Activated CD8-positive, alpha-beta memory T cell treated with anti-CD3 and anti-CD28 coated beads for 36 hours (primary cell): ENCODE results near the gene ROGDI. TPM values are rescaled to one million over a fixed set of nuclear protein-coding genes. Genes with fewer than 3 reads are reported as not detected.

ENCODE experiments used
- CTCF ChIA-PET: fragments of 350-600 bp; sonication (Branson Sonifier 250); formaldehyde crosslinking; loops from one replicate; lab custom pipeline; 2021; ENCODE audit warnings: antibody characterized with exemption; lab: Charles Lee
- POLR2A ChIA-PET: fragments of 350-600 bp; sonication (Branson Sonifier 250); formaldehyde crosslinking; loops from one replicate; lab custom pipeline; 2021; ENCODE audit warnings: antibody characterized with exemption; lab: Charles Lee
- total RNA-seq, 2 experiments: library from RNA; stranded (reverse); gene quantifications; one replicate each; pipeline ENCODE4 v1.2.3, GENCODE V29; 2021

The ROGDI gene
- total RNA-seq, 2 experiments from 2014 or later, result 4.8 to 5.4 TPM

DNA sequence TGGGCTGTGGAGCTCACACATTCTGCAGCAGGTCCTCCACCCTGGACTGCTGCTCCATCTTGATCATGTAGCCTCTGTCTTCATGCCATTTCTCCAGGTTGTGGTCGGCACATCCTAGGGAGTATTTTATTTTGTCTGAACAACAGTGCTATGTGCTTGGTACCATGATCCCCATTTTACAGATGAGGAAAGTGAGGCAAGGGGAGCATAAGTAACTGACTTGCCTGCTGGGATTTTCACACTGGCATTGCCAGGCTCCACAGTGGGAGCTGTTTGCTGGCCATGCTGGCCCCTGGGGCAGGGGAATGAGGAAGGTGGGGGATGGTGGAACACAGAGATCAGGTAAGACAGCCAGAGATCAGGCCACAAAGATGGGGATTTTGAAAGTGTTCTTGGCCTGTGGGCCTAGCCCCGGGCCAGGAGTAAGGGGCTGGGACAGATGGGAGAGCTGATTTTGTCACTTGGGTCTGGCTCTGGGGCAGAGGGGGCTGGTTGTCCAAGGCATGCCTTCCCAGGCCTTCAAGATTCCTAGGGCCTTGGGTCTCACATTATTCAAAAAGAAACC, 26.2 kb downstream of the ROGDI start:
- CTCF ChIA-PET, result no interaction called here
- POLR2A ChIA-PET, result no interaction called here

DNA sequence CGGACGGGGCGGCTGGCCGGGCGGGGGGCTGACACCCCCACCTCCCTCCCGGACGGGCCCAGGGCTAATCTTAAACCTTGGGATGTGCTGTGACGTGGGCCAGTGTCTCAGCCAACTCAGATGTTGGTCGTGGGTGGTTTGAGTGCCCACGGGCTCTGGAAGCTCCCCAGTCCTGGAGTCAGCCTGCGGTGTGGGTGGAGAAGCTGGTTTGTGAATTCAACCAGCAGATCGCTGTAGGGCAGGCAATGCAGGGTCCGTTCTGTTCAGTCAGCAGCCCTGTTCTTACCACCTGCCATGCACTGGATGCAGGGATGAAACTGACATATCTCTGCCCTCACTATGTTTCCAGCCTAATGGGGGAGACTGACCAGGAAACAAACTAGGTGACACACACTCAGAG, 27.4 kb downstream of the ROGDI start:
- POLR2A ChIA-PET, result no interaction called here
- CTCF ChIA-PET, result no interaction called here

DNA sequence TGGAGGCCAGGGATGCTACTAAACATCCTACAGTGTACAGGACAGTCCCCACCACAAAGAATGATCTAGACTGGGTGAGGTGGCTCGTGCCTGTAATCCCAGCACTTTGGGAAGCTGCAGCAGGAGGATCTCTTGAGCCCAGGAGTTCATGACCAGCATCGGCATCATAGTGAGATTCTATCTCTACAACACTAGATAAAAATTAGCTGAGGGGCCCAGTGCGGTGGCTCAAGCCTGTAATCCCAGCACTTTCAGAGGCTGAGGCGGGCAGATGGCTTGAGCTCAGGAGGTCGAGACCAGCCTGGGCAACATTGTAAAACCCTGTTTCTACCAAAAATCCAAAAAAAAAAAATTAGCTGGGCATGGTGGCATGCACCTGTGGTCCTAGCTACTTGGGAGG, 30.1 kb downstream of the ROGDI start:
- CTCF ChIA-PET, result no interaction called here
- POLR2A ChIA-PET, result no interaction called here

DNA sequence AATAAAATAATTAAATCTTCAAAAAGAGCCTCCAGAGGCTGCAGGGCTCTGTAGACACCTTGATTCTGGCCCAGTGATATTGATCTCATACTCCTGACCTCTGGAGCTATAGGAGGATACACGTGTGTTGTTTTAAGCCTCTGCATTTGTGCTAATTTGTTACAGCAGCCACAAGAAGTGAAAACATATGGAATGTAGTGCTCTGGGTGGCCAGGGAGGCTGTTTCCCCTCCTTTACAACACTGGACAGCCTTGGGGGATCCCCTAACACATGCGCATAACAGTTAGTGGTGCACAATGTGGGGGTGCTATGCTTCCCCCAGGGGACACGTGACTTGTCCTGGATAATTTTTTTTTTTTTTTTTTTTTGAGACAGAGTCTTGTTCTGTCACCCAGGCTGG, 30.8 kb downstream of the ROGDI start:
- POLR2A ChIA-PET, result no interaction called here
- CTCF ChIA-PET, result no interaction called here

DNA sequence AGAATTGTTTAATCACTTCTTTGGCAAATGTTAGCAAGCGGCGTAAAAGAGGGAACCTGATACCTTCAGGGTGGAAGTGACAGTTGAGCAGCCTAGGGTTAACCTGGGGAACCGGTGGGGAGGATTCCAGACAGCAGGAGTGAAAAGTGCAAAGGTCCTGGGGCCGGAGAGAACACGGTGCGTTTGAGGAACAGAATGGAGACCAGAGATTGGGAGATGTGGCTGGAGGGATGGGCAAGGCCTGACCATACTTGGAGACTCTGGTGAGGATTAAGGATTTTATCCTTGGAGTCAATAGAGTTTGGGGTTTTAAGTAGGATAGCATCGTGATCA, 33.2 kb downstream of the ROGDI start:
- CTCF ChIA-PET, result interaction anchor here (1.4 kb wide), 1 partner anchor 30 kb away, joined by 3 read pairs; no protein-coding TSS in a partner anchor
- POLR2A ChIA-PET, result interaction anchor here (1.1 to 1.5 kb wide), 3 partner anchors 33 to 93 kb away, joined by 3 to 5 read pairs (median 3); partner anchors contain the start of genes ANKS3, DNAAF8 and ROGDI

DNA sequence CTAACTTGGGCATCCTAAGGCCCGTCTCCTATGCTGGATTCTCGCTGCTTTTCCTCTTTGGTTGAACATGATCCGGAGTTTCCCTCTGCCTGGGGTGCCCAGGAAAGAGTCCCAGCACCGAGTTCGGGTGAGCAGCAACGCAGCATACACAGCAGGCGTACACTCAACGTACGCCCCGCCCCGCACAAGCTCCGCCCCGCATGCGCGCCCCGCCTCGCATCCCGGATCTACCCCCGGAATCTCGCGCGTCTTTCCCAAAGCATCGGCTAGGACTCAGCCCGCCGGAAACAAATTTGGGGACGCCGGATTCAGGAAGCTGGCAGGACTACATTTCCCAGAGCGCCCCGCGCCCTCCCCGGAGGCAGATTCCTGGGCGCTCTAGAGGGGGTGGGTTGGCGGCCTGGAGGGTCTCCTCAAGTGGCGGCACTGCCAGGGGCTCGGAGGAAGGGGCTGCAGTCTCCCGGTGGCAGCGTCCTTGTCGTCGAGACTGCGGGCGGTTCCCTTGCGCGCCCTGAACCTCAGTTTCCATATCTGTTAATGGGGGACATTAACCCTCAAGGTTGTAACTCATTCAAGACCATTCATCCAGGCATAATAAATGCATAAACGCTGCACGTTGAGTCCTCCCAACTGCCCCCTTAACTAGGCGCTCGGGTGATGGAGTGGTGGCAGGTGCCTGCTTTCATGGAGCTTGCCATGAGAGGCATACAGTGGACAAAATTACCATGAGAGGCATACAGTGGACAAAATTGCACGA, 33.7 kb downstream of the ROGDI start:
- POLR2A ChIA-PET, result interaction anchor here (0.6 to 1.5 kb wide), 5 partner anchors 34 to 296 kb away, joined by 3 to 5 read pairs (median 3); partner anchors contain the start of genes ANKS3, DNAAF8, HMOX2 and ROGDI
- CTCF ChIA-PET, result interaction anchor here (0.7 to 1.4 kb wide), 2 partner anchors 29 to 118 kb away, joined by 3 read pairs; no protein-coding TSS in a partner anchor

DNA sequence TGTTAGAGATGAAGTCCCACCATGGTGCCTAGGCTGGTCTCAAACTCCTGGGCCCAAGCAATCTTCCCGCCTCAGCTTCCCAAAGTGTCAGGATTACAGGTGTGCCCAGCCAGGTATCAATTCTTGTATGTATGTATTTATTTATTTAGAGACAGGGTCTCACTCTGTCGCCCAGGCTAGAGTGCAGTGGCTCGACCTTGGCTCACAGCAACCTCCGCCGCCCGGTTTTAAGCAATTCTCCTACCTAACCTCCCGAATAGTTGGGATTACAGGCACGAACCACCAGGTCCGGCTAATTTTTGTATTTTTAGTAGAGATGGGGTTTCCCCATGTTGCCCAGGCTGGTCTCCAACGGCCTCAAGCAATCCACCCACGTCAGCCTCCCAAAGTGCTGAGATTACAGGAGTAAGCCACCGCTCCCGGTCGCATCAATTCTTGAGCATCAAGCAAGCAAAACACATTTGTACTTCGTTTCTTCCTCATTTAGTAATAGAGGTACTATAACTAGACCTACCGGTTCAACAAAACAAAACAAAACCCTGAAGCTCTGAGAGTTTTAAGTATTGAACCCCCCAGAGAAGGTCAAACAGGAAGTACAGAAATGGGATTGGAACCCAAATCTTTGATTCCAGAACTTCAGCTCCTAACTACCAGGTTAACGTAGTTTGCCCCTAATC, 34.4 kb downstream of the ROGDI start:
- ChIA-PET CTCF (interaction anchor here (0.7 to 1.7 kb wide), 3 partner anchors 28 to 117 kb away, joined by 3 read pairs; partner anchors contain the start of genes ANKS3 and DNAAF8), POLR2A (interaction anchor here (0.6 to 1.5 kb wide), 5 partner anchors 34 to 295 kb away, joined by 3 to 5 read pairs (median 3); partner anchors contain the start of genes ANKS3, DNAAF8, HMOX2 and ROGDI)

DNA sequence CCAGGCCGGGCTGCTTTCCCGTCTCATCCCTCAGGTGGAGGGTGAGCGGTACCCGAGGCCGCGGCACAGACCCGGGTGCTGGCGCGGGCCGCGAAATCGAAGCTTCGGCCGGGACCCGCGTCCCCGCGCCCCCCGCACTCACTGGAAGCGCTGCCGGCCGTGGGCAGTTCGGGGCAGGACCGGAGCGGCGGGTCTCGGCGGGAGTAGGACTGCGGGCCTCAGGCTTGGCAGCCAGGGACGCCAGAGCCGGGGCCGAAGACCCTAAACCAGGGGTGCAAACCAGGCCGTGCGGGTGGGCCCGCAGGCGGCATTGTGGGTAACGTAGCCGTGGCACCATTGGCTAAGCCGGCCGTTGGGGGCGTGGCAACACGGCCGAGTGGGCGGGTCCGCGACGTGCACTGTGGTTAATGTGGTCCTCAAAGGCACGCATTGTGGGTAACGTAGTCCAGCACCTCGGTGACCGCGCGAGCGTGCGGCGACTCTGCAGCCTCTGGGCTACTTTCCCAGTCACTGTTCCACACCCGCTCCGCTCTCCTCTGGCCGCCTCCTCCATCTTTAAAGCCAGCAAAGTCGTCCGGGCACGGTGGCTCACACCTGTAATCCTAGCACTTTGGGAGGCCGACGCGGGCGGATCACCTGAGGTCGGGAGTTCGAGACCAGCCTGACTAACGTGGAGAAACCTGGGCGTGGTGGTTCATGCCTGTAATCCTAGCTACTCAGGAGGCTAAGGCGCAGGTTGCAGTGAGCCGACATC, 35.4 kb downstream of the ROGDI start, which contains the start of gene ZNF500:
Gene ZNF500 (minus strand): TSS at position 288 of the 754 bp plus-strand sequence. CDS start 1,184 bp downstream, outside the sequence.
- CTCF ChIA-PET, result interaction anchor here (1.7 kb wide), 1 partner anchor 33 kb away, joined by 3 read pairs; the partner anchor contains the start of genes ANKS3 and DNAAF8
- POLR2A ChIA-PET, result interaction anchor here (0.5 kb wide), 1 partner anchor 19 kb away, joined by 4 read pairs; no protein-coding TSS in a partner anchor

DNA sequence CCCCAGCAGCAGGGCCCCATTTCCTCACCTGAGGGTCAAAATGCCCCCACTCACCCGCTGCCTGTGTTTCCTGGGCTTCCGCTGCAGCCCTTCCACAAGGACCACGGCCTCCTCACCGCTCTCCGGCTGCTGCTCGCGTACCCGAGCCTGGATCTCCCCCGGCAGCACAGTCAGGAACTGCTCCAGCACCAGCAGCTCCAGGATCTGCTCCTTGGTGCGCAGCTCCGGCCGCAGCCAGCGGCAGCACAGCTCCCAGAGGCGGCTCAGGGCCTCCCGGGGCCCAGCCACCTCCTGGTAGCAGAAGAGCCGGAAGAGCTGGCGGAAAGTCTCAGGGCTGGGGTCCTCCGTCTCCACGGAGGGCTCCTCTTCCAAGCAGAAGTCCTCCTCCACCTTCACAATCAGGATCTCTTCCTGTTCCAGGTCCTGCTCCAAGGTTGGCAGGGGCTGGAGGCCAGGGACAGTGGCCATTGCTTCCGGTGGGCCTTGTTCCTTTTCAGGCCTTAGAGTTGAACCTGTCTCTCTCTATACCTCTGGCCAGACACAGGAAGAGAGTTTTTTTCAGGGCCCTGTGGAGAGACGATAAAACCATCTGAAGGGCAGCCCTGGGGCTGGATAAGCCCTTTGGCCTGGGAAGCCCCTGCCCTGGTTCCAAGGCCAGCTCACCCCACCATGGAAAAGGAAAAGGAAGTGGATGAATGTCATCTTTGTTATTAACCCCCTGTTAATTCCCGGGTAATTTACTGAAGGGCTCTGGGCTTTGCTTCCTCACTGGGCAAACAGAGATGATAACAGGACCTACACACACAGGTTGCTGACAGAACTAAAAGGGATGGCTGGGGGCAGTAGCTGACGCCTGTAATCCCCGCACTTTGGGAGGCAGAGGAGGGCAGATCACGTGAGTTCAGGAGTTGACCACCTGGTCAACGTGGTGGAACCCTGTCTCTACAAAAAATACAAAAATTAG, 36.6 kb downstream of the ROGDI start:
- POLR2A ChIA-PET, result interaction anchor here (1.0 kb wide), 1 partner anchor 31 kb away, joined by 3 read pairs; the partner anchor contains the start of gene DNAAF8
- CTCF ChIA-PET, result interaction anchor here (0.7 to 1.7 kb wide), 2 partner anchors 32 to 39 kb away, joined by 3 read pairs; partner anchors contain the start of genes ANKS3 and DNAAF8

DNA sequence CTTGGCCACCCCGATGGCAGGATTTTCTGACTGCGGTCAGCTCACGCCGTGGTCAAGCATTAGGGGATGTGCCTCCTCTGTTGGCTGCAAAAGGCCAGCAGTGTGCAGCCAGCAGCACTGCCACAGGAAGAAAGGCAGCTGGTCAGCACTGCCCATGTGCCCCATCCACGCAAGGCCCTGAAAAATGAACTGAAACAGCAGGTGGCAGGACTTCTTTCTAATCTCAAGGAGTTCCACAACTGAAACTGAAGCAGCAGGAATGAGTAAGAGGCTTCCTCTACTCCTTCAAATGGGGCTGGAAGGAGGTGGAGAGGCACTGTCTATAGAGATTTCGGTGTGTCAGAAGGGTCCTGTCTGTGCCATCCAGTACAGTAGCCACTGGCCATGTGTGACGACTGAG, 38.6 kb downstream of the ROGDI start:
- CTCF ChIA-PET, result no interaction called here
- POLR2A ChIA-PET, result interaction anchor here (0.7 to 1.2 kb wide), 2 partner anchors 70 to 71 kb away, joined by 3 to 4 read pairs; no protein-coding TSS in a partner anchor

DNA sequence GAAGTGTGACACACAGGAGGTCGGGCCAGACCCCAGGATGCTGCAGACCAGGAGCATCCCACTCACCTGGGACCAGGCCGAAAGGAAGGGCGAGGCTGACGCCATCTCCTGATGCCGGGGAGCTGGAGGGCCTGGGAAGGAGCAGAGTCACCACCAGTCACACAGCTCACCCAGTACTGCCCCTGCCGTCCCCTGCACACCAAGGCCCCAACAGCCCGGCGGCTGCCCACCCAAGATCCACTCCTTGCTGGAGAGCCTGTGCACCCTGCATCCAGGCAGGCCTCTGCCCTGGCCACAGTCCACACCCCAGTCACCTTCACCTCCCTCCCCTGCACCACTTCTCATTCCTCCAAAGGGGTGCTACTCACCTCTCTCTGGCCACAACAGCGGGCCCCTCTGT, 40.2 kb downstream of the ROGDI start:
- CTCF ChIA-PET, result no interaction called here
- POLR2A ChIA-PET, result no interaction called here

DNA sequence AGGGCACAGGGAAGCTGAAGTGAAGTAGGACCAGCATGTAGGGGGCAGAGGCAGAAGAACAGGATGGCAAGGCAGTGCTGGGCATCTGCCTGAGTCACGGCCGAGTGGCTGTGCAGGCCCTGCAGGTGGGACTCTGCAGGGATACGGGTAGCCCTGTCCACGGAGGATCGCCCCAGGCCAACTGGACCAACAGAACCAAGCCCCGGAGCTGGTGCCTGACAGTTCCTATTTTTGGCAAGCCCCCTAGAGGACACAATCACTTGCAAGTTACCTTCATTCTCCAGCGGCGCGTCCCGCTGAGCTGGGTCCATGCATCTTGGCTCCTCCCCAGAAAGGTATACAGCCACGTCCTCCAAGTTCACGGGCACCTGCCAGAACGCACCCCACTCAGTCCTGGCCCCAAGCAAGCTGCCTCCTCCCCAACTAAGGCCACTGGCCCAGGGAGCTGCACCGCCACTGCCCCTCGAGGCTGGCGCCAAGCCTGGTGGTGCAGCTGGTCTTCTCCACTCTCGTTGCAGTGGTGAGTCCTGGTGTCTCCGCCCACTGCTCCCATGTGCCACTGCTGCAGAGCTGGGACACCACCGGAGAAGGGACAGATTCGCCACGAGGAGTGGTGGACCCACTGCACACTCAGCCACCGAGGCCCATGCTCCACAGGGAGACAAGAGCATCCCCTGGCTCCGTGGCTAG, 42.1 kb downstream of the ROGDI start:
- ChIA-PET CTCF (interaction anchor here (0.6 to 1.0 kb wide), 2 partner anchors 15 to 20 kb away, joined by 3 read pairs; no protein-coding TSS in a partner anchor), POLR2A (interaction anchor here (0.6 kb wide), 1 partner anchor 19 kb away, joined by 4 read pairs; no protein-coding TSS in a partner anchor)

DNA sequence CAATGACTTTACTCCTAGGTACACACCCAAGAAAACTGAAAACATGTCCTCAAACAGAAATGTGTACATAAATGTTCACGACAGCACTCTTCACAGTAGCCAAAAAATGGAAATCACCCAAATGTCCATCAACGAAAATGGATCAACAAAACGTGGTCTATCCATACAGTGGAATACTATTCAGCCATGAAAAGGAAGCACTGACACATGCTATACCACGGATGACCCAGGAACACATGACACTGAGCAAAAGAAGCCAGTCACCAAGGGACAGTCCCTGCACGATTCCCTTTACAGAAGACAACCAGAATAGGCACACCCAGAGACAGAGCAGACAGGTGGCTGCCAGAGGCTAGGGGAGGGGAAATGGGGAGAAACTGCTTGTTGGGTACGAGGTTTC, 46.7 kb downstream of the ROGDI start:
- CTCF ChIA-PET, result no interaction called here
- POLR2A ChIA-PET, result interaction anchor here (0.6 kb wide), 1 partner anchor 10 kb away, joined by 7 read pairs; no protein-coding TSS in a partner anchor

DNA sequence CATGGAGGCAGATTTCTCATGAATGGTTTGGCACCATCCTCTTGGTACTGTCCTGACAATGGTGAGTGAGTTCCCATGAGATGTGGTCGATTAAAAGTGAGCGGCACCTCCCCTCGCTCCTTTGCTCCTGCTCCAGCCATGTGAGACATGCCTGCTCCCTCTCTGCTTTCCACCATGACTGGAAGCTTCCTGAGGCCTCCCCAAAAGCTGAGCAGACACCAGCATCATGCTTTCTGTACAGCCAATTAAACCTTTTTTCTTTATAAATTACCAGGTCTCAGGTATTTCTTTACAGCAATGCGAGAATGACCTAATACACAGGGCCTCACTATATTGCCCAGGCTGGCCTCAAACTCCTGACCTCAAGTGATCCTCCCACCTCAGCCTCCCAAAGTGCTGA, 47.6 kb downstream of the ROGDI start:
- POLR2A ChIA-PET, result no interaction called here
- CTCF ChIA-PET, result no interaction called here

DNA sequence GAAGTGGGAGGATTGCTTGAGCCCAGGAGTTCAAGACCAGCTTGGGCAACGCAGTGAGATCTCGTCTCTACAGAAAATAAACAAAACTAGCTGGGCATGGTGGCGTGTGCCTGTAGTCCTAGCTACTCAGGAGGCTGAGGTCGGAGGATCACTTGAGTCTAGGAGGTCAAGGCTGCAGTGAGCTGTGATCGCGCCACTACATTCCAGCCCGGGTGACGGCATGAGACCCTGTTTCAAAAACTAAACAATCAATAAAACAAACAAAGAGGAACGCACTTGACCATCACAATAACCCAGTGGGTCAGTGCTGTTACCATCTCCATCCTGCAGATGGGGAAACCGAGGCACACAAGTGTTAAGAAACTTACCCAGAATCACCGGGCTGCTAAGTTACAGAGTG, 49.2 kb downstream of the ROGDI start:
- CTCF ChIA-PET, result no interaction called here
- POLR2A ChIA-PET, result no interaction called here

DNA sequence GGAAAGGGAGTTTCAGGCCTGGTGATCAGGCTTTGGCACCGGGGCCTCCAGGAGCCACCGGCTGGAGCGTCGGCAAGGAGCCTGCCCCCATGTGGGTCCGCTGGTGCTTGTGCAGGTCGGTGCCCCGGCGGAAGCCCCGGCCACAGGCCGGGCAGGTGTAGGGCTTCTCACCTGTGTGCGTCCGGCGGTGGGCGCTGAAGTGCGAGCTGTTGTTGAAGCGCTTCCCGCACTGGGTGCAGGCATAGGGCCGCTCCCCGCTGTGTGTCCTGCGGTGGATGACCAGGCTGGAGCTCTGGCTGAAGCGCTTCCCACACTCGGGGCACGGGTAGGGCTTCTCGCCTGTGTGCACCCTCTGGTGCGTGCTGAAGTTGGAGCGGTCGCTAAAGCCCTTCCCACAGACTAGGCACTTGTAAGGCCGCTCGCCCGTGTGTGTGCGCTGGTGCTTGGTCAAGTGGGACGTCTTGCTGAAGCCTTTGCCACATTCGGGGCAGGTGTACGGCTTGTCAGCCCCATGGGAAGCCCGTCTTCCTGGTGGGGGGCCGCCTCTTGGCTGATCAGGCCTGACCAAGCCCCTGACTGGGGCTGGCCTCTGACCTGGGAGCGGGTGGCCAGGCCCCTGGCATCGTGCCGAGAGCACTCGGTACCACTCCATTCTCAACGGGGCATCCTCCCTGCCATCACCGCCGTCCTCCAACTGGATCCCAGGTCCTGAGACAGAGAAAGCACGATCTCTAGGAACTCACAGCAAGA, 49.9 kb downstream of the ROGDI start:
- CTCF ChIA-PET, result no interaction called here
- POLR2A ChIA-PET, result no interaction called here
